ENCODE measurements around the gene FYCO1.

The FYCO1 gene

DNA sequence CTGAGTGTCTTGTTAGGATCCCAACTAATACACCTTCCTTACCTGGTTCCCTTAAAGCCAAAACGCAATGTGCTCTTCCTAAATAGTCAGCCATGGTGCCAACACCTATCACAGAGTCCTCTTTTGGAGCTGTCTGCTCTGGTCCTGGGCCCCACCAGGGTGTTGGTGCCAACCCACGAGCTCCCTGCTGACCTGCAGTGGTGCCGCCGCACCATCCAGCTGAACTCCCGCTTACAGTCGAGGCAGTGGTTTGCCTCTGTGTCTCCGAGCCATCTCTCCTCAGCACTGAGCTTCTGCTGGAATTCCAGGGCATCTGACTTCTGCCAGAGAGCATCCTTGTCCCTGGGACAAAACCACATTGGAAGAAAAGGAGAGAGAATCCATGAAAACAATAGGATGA is 36.4 kb downstream of the FYCO1 start:
- no peak for DNase-seq

DNA sequence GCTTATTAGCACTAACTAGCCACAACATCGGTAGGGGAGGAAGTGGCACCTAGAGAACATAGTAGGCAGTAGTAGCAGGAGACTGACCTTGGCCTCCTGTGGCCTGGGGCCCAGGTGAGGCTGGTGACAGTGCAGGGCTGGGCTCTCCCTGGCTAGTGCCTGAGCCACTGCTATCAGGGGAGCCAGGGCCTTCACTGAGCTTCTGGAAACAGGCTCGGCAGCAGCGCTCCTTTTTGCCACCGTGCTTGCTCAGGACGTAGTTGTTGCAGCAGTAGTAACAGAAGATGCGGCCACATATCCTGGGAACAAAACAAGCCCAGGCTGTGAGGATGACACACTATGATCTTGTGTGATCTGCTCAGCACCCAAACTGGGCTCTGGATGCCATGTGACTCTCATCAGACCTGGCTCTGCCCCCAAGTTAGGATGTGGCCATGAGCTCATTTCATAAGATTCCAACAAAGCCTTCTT is 37.3 kb downstream of the FYCO1 start:
- DNase-seq: no peak

DNA sequence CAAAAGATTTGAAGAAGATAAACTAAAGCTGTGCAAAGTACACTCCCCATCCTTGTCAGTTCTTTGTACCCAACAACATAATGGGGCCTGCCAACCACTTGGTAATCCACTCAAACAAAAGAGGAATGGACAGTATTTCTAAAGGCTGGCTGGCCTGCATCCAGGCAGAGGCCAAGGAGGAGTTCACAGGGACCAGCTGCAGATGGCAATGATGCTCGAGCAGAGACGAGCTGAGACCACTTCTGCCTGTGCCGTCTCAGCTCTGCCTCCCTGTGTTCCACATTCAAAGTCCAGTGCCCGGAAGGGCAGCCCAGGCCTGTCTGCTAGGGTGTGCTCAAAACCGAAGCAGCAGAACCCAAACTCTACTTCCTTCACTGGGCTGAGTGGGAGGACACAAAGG is 38.0 kb downstream of the FYCO1 start:
- DNase-seq: no peak

DNA sequence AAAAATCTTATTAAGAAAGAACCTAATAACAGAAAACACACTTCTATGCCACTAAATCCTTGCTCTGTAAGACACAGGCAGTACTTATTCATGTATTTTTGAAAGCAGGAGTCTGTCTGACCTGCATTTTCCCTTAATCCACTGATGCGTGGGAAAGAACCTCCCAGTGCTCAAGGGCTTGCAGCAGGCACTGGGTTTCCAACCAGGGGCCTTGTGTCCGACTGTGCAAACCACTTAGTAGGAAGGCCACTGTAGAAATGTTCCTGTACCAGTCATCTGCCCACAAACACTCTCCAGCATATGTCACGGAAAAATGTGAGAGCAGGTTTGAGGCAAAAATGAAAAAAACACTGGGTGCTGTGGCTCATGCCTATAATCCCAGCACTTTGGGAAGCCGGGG is 39.9 kb downstream of the FYCO1 start:
- no peak for DNase-seq

DNA sequence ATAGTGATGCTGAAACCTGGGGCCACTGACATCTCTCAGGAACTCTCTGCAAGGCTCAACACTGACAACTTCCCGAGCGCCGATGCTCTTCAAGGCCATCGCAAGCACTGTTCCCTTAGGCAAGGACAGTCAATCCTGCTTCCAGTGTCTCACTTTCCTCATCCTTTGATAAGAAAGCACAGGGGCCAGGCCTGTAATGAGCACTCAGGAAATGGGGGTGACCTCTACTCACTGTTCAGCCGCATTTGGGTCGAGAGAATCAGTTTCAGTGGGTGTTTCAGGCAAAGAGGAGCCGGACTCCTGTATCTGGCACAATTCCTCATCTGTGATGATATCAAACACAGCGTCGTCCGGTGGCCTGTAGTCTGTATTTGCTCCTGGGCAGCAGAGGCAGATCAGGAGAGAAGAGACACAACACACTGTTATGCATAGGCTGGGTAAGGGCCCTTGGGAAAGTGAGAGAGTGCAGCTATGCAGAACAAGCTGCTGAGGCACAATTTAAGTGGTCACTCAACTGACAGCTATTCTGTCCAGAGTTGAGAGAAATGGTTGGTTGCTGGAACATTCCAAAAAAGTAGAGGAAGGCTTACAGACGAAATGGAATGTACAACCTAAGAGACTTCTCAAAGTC is 40.5 kb downstream of the FYCO1 start:
- DNase-seq: no peak

DNA sequence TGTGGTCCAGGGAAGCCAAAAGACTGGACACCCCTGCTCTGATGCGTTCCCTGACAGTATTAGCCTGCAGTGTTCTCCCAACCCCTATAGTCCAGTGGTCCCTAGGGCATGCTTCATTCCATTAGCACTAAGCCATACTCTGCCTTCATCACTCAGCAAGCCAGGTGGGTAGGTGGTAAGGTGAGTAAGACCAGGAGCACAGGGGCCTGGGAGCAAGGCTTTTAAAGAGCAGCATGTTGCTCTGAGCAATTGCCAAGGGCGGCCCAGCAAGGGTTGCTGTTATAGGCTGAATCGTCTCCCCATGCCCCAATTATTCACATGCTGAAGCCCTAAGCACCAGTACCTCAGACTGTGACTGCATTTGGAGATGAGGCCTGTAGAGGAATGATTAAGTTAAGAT is 41.3 kb downstream of the FYCO1 start:
- DNase-seq: no peak

DNA sequence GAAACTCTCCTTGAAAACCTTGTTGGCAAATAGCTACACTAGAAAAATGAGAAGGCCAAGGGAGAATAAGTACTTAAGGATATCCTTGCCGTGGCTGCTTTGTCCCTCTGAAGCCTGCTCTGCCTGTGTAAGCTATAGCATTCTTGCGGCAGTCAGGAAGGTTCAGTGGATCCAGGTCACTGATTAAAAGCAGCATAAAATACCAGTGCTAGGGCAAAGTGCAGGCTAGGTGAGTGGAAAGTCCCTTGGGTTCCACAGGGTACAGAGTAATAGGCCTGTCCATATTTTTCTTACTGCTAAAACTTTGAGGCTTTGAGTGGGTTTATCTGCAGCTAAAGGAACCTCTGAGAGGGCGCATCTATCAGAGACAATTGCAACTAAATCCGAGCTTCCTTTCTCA is 42.1 kb downstream of the FYCO1 start:
- DNase-seq: no peak

DNA sequence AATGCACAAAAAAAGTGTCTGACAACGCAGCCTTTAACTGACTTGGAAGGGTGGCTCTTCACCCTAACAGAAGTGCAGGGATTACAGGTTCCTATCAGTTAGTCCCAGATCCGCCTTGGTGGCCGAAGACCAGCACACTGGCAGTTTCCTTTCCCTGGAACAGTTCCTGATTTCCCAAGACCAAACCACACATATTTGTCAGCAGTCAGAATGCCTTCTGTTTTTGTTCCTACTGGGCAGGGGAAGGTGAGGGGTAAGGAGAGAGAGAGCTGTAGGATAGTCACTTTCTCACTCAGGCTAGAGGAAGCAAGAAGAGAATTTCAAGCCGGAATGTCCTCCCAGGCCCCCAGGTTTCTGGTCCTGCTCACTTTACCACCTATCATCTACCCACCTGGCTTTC is 43.2 kb downstream of the FYCO1 start:
- DNase-seq: no peak

DNA sequence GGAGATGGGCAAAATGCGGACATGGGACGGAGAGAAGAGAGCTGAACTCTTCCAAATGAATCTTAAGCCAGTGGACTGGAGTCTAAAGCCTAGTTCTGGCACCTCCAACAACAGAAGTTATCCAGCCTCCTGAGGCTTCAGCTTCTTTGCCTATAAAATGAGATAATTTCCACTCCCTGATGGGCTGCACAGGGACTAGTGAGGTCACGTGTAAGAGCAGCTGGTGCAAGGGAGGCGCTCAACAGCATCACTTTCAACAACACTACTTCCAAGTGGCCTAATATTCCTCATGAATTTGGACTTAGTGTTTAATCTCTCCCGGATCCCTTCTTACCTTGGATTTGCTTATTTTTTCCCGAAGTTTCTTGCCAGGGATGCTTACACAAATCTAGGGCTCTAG is 43.7 kb downstream of the FYCO1 start:
- no peak for DNase-seq

DNA sequence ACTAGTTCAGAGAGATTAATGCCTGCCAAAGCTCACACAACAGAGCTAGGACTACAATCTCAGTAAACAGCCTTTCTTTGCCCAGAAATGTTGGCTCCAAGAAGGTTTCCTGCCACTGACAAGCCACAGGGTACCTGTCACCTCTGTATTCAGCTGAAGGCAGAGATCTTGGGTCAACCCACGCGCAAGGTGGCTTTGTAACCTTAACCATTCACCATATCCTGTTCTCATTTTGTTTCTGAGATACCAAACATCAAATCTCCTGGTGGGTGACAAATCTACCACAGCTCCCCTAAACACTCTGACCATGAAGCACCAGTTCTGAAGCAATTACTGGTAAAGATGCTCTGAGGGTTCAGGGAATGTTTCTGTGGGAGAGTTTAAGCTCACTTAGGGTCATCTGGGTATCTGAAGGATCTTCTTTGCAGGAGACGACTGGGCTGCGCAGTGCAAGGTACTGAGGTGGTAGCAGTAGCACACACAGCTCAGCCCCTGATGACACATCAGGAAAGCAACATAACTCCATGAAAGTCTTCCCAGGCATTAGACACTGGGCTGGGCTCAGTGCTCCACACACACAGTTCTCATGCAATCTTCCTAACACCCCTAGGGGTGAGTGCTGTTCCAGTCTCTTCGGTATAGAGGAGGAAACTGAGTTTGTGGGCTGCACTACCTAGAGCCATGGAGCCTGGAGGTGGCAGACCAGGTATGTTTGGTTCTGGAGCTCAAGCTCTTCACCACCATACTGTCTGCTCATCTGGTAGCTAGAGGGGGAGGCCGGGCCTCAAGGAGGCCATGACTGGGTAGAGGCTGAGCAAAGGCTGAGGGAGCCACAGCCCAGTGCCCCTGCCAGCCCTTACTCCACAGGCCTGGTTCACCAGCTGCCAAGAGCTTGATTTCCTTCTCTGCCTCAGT is 44.7 kb downstream of the FYCO1 start:
- DNase-seq: peak; percentile 58

DNA sequence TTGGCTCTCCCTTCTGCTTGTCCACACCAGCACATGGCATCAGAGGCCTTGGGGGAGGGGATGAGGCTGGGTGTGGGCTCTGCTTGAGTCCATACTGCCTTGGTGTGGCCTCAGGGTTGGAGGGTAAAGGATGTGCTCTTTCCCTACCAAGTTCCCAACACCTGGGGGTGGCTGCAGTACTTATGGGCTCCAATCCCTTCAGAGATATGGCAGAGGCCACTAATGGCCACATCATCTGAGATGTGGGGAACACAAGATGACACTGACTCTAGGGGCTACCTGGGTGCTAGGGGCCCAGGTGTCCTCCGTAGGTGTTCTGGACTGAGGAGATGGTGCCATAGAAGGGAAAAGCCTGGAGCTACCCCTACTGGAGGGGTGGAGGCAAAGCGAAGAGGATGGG is 45.5 kb downstream of the FYCO1 start:
- no peak for DNase-seq

DNA sequence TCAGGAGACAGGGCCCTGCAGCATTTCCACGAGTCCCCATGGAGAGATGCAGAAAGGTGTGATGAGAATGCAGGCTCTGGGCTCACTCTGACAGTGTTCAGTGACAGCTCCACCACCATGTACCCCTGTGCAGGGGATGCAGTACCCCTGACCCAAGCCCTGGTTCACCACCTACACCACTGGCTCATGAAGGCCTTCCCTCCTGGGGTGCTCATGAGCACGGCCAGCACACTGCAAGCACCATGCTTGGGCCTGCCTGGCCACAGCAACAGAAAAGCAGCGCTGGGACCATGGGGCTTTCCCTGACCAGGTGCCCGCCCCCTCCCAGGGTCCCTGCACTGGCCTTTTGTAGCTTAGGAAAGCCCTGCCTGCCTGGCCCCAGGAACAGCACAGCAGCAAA is 46.2 kb downstream of the FYCO1 start:
- DNase-seq: no peak

DNA sequence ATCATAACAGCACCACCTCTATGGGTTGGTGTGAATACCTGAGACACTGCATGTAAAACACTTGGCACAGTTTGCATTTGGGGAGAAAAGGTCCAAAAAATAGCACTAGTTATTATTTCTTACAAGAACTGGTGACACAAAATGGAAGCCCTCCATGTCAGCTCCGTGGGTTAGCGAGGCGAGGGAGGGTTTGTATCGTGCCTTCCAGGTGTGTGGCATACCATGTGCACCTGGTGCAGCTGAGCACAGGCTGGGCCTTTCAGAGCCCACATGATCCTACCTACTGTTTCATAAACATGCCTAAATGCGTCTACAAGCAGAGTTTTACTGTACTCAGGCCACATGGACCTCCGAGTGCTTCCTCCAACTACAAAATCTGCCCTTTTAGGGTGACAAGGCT is 46.7 kb downstream of the FYCO1 start:
- DNase-seq: no peak

DNA sequence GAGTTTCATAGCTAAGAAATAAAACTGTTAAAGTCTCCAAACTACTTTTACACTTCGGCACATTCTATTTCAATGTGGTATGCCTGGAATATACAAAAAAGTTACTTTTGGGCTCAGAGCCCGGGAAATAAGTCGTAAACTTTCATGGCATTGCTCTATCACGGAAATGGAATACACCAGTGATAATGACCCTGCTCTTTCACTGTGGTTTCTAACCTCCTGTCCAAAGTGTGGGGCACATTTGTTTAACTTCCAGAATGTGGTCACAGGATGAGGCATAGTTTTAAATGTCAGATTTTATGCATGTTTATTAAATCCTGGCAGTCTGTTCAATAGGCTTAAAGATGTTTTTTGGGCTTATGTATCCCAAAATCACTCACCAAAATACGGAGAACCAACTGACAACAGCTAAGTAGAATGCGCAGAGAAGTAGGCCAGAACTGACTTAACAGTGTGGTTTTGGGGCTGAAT is 47.3 kb downstream of the FYCO1 start:
- no peak for DNase-seq

DNA sequence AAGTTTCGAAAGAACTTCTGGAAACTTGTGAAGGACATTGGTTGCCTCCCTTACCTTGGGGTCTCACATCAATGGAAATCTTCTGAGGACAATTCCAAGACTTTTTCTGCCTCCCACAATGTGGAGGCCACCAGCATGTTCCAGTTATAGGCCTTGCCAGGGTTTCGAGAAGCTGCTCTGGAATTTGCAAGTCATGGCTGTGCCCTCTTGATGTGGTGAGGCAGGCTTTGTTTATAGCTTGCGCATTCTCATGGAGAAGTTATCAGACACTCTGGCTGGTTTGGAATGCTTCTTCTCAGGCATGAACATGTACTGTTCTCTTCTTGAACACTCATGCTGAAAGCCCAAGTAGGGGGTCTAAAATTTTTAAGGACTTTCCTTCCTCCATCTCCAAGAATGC is 48.3 kb downstream of the FYCO1 start:
- no peak for DNase-seq

DNA sequence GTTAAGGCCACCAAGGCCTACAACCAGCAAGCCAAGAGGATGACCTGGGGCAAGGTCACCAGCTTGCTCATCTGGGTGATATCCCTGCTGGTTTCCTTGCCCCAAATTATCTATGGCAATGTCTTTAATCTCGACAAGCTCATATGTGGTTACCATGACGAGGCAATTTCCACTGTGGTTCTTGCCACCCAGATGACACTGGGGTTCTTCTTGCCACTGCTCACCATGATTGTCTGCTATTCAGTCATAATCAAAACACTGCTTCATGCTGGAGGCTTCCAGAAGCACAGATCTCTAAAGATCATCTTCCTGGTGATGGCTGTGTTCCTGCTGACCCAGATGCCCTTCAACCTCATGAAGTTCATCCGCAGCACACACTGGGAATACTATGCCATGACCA is 48.7 kb downstream of the FYCO1 start:
- peak; percentile 14 for DNase-seq

DNA sequence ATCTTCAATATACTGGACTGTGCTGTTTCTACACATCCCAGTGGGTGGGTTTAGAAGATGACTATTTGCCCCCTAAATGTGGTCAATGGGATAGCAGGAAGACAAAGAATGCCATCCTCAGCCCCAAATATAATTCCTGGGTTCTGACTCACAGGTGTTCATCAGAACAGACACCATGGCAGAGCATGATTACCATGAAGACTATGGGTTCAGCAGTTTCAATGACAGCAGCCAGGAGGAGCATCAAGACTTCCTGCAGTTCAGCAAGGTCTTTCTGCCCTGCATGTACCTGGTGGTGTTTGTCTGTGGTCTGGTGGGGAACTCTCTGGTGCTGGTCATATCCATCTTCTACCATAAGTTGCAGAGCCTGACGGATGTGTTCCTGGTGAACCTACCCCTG is 49.3 kb downstream of the FYCO1 start:
- DNase-seq: no peak

DNA sequence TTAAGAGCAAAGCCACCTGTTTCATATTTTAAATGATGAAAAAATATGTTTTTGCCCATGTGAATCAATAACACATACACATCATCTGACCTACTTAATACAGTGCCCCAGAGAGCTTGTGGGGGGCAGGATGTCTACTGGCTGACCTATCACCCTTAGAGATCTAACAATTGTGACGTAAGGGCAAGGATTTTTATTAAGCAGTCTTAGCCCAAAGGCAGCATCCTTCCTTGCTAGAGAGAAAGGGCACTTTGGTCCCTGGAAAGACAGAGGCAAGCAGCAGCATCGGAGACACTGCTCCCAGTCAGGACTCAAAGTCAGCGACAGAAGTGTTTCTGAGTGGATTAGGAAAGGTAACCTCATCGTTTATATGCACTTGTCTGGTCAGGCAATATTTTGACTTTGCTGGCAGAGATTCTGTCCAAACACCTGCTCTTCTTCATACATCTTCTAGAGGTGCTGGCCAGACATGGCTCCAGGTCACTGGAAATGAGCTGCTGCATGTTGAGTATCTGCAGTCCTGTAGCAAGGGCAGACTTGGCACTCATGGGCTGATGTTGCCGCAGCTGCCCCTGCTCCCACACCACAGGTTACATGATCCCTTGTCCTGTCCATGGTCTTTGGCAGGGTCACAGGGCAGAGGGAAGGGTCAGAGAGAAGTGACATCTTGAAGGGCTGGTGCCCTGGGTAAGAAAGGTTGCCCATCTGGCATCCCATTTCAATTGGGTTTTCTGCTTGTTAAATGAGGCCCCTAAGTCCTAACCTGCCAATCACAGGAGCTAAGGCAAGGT is 50.6 kb downstream of the FYCO1 start:
- peak; percentile 58 for DNase-seq

DNA sequence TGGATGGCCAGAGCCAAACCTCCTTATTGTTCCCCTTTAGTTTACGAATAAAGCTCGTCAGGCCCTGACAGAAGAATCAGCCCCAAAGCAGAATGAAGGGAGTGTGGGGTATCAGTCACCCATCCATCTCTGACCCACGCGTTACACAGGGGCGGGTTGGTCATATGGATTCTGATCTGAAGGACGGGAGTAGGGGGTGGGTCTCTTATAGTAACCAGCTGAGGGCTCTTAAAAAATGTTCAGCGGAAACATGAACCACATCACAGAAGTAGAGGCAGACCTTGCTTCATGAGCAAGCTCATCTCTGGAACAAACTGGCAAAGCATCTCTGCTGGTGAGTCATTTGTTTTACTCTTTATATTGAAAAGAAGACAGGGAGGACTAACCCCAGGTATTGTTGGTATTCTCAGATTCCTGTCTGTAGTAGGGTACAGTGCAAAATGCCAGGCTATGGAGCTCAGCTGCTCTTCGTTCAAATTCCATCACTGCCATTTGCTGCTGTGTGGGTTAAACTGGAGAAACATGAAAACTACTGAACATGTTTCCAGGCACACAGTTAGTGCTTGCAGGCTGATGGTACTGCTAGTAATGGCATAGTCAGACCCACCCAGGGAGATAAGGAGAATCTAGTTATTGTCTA is 52.3 kb downstream of the FYCO1 start, which contains the start of gene CXCR6:
TSS of gene CXCR6 (plus strand) at position 258 of the 640 bp plus-strand sequence. CDS start 3,018 bp downstream, outside the sequence.
- DNase-seq: peak; percentile 61

DNA sequence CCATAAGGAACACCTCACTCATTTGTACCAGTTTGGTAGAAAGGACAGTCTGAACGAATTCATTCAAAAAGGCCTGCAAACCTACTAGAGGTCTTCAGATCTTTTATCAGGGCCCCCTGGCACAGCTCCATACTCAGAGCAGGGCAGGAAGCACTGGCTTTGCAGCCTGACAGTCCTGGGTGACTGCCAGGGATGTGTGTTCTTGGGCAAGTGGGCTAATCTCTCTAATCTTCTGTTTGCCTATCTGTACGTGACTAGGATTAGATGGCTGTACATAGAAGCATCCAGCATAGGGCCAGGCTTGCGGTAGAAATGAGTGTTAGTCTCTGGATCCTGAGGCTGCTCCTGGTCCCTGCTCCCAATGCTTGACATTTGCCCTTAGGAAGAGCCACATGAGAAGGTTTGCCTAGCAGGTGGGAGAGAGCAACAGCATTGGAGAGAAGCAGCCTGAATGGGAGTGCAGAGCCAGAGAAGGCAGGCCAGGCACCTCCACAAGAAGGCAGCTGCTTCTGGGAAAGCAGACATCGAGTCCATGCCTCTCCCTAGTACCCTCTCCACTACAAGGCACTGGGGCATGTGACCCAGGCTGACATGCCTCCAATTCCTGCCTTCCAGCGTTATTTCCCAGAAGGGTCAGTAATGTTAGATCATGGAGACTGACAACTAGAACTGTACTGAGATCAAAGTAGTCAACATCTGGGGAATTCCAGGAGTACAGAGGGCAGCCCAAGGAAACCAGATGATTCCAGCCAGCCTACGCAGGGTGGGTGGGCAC is 53.4 kb downstream of the FYCO1 start:
- DNase-seq: no peak

DNA sequence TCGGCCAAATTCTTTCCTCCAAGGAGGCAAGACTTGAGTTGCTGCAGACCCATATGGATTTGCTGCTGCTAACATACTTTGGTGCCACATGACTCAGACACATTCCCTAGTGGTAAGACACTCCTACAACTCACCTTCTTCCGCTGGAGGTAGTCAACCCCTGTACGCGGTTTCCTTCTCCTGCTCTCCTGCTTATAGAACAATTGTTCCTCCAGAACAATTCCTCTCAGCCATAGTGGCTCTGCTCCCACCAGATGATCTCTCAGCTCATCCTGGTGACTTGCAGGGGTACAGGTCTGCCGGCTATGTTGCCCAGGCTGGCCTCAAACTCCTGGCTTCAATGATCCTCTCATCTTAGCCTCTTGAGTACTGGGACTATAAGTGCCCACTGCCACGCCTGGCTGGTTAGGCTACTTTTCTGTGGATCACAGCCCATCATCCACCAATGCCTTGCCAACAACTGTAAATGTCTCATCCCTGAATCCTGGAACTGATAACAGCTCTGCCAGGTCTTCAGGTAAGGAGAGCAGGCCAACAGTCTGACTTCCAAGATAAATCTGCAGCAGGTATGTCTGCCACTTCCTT is 54.8 kb downstream of the FYCO1 start:
- no peak for DNase-seq
